H9 (cell line): Measurements from ENCODE around the gene CRYZ. TPM values are rescaled to one million over a fixed set of nuclear protein-coding genes. Genes with fewer than 3 reads are reported as not detected.

ENCODE experiments used
- DNase-seq: peaks from one replicate; pipeline ENCODE4 v3.0.0-alpha.2; 2017
- H2AFZ ChIP-seq: one replicate; pipeline ENCODE4 v1.6.1; 2013; ENCODE audit warnings: mild to moderate bottlenecking, low read length, control low read depth, moderate library complexity
- H2AK5ac ChIP-seq: 2 replicates; pipeline ENCODE4 v1.6.1; 2013; ENCODE audit warnings: low read length, control low read depth, mixed read lengths; ENCODE audit not compliant: insufficient read length
- H2BK120ac ChIP-seq: one replicate; pipeline ENCODE4 v1.6.1; 2013; ENCODE audit warnings: low read depth, mild to moderate bottlenecking, low read length, control low read depth, inconsistent platforms; ENCODE audit not compliant: poor library complexity, severe bottlenecking
- H2BK12ac ChIP-seq: 2 replicates; pipeline ENCODE4 v1.6.1; 2013; ENCODE audit warnings: low read length, control low read depth, mixed read lengths, low read depth; ENCODE audit not compliant: insufficient read length
- H2BK15ac ChIP-seq: 2 replicates; pipeline ENCODE4 v1.6.1; 2013; ENCODE audit warnings: low read depth, low read length, control low read depth
- H2BK20ac ChIP-seq: one replicate; pipeline ENCODE4 v1.6.1; 2013; ENCODE audit warnings: low read depth, mild to moderate bottlenecking, low read length, control low read depth, inconsistent platforms; ENCODE audit not compliant: poor library complexity, severe bottlenecking
- H2BK5ac ChIP-seq: 2 replicates; pipeline ENCODE4 v1.6.1; 2013; ENCODE audit warnings: low read length, control low read depth, mixed read lengths; ENCODE audit not compliant: insufficient read length
- H3K14ac ChIP-seq: 2 replicates; pipeline ENCODE4 v1.6.1; 2013; ENCODE audit warnings: low read length, control low read depth; ENCODE audit not compliant: insufficient read depth
- H3K18ac ChIP-seq: 2 replicates; pipeline ENCODE4 v1.6.1; 2013; ENCODE audit warnings: low read depth, mild to moderate bottlenecking, mixed read lengths, low read length, control low read depth; ENCODE audit not compliant: insufficient read length
- H3K23ac ChIP-seq: 2 replicates; pipeline ENCODE4 v1.6.1; 2013; ENCODE audit warnings: low read length, control low read depth, mixed read lengths, low read depth; ENCODE audit not compliant: insufficient read length
- H3K23me2 ChIP-seq: 2 replicates; pipeline ENCODE4 v1.6.1; 2013; ENCODE audit warnings: low read depth, mild to moderate bottlenecking, mixed read lengths, low read length, control low read depth; ENCODE audit not compliant: insufficient read length, poor library complexity, severe bottlenecking
- H3K27ac ChIP-seq: 2 replicates; pipeline ENCODE4 v1.5.1; 2013; ENCODE audit warnings: low read length, control low read depth, mixed read lengths, low read depth; ENCODE audit not compliant: insufficient read length
- H3K27me3 ChIP-seq: 2 replicates; pipeline ENCODE4 v1.6.1; 2013; ENCODE audit warnings: low read length, control low read depth, inconsistent platforms; ENCODE audit not compliant: insufficient read depth
- H3K4ac ChIP-seq: 2 replicates; pipeline ENCODE4 v1.6.1; 2013; ENCODE audit warnings: low read depth, mild to moderate bottlenecking, control low read depth, inconsistent platforms, low read length, moderate library complexity
- H3K4me1 ChIP-seq: 2 replicates; pipeline ENCODE4 v1.6.1; 2013; ENCODE audit warnings: low read length, control low read depth, inconsistent platforms; ENCODE audit not compliant: insufficient read depth
- H3K4me2 ChIP-seq: 2 replicates; pipeline ENCODE4 v1.6.1; 2013; ENCODE audit warnings: low read length, control low read depth, mixed read lengths; ENCODE audit not compliant: insufficient read length, insufficient read depth
- H3K56ac ChIP-seq: 2 replicates; pipeline ENCODE4 v1.6.1; 2013; ENCODE audit warnings: low read depth, mild to moderate bottlenecking, mixed read lengths, low read length, control low read depth; ENCODE audit not compliant: insufficient read length
- H3K79me1 ChIP-seq: 2 replicates; pipeline ENCODE4 v1.6.1; 2013; ENCODE audit warnings: low read depth, mild to moderate bottlenecking, moderate library complexity, low read length, control low read depth, inconsistent platforms; ENCODE audit not compliant: insufficient read depth, poor library complexity, severe bottlenecking
- H3K79me2 ChIP-seq: 2 replicates; pipeline ENCODE4 v1.6.1; 2013; ENCODE audit warnings: low read length, control low read depth, inconsistent platforms; ENCODE audit not compliant: insufficient read depth
- H3K9ac ChIP-seq: 2 replicates; pipeline ENCODE4 v1.6.1; 2013; ENCODE audit warnings: low read length, control low read depth, mixed read lengths; ENCODE audit not compliant: insufficient read length; ENCODE audit errors: extremely low read depth
- H3K9me3 ChIP-seq: one replicate; pipeline ENCODE4 v1.6.1; 2013; ENCODE audit warnings: low read depth, low read length, inconsistent platforms; ENCODE audit not compliant: control insufficient read depth
- H3T11ph ChIP-seq: one replicate; pipeline ENCODE4 v1.6.1; 2013; ENCODE audit warnings: mild to moderate bottlenecking, low read length, control low read depth, inconsistent platforms
- H4K20me1 ChIP-seq: one replicate; pipeline ENCODE4 v1.6.1; 2013; ENCODE audit not compliant: control insufficient read depth, insufficient read length, insufficient read depth
- H4K5ac ChIP-seq: 2 replicates; pipeline ENCODE4 v1.6.1; 2013; ENCODE audit warnings: low read depth, mild to moderate bottlenecking, mixed read lengths, low read length, control low read depth; ENCODE audit not compliant: insufficient read length
- H4K8ac ChIP-seq: replicated peaks from 2 replicates; pipeline ENCODE4 v1.6.1; 2013; ENCODE audit warnings: low read length, control low read depth, mixed read lengths, low read depth; ENCODE audit not compliant: insufficient read length
- H4K91ac ChIP-seq: 2 replicates; pipeline ENCODE4 v1.6.1; 2013; ENCODE audit warnings: low read depth, mild to moderate bottlenecking, moderate library complexity, mixed read lengths, low read length, control low read depth; ENCODE audit not compliant: insufficient read length
- H3K27ac Mint-ChIP-seq, 3 experiments: 2 replicates in 2 of 3; 3 replicates in 1 of 3; pipeline ENCODE4 v1.8.0; 2020 to 2021; ENCODE audit warnings: mixed read lengths in 3 of 3, mild to moderate bottlenecking in 1 of 3, moderate library complexity in 1 of 3
- H3K27me3 Mint-ChIP-seq: 2 replicates; pipeline ENCODE4 v1.8.0; 2021; ENCODE audit warnings: low read depth, mild to moderate bottlenecking, moderate library complexity, mixed read lengths
- H3K36me3 Mint-ChIP-seq, 3 experiments: 2 replicates in 2 of 3; 3 replicates in 1 of 3; pipeline ENCODE4 v1.8.0; 2020 to 2021; ENCODE audit warnings: low read depth in 3 of 3, mixed read lengths in 3 of 3; ENCODE audit not compliant: insufficient read depth in 1 of 3
- H3K4me1 Mint-ChIP-seq, 2 experiments: 2 replicates each; pipeline ENCODE4 v1.8.0; 2020; ENCODE audit warnings: mixed read lengths in 2 of 2
- H3K4me3 Mint-ChIP-seq, 2 experiments: 2 replicates in 1 of 2; 3 replicates in 1 of 2; pipeline ENCODE4 v1.8.0; 2020 to 2021; ENCODE audit warnings: mild to moderate bottlenecking in 2 of 2, mixed read lengths in 2 of 2, moderate library complexity in 1 of 2
- H3K9me3 Mint-ChIP-seq, 2 experiments: 2 replicates in 1 of 2; 3 replicates in 1 of 2; pipeline ENCODE4 v1.8.0; 2020; ENCODE audit warnings: mild to moderate bottlenecking in 2 of 2, mixed read lengths in 2 of 2, moderate library complexity in 1 of 2
- WGBS: extraction: QIAGEN DNeasy Blood & Tissue Kit; methylation state at CpG from one replicate; pipeline ENCODE4 v1.1.7; 2013; ENCODE audit warnings: missing lambda C conversion rate, low lambda C conversion rate, mixed read lengths; ENCODE audit not compliant: insufficient read length; ENCODE audit errors: extremely low coverage; 5-methylcytosine and 5-hydroxymethylcytosine counted together
- total RNA-seq: library from RNA; stranded (reverse); gene quantifications from 2 replicates; pipeline ENCODE4 v1.2.1, GENCODE V29; 2021
- TF ChIP-seq, protein P1 (sequence below): fragments of 200-600 bp; sonication (generic); conservative IDR thresholded peaks from 3 replicates; pipeline ENCODE4 v1.8.0; 2021; ENCODE audit warnings: antibody characterized with exemption, mild to moderate bottlenecking

Gene CRYZ
- total RNA-seq, 1 experiment from 2014 or later: 14.0 TPM

DNA sequence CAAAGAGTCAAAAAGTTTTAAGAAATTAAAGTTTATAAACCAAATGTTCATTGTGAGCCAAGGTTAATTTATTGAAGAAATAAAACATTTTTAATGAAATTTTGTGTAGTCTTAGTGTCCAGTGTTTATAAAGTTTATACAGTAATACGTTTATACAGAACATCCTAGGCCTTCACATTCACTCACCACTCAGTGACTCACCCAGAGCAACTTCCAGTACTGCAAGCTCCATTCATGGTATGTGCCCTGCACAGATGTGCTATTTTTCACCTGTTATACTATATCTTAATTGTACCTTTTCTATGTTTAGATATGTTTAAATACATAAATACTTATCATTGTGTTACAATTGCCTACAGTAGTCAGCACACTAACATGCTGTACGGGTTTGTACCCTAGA lies 33.7 kb upstream of the CRYZ start:
- Histone ChIP-seq H3K79me2 (no peaks in the 10 kb centered on the region), H3T11ph (no peak overlapping the region), H3K9ac (no peak overlapping the region), H4K91ac (no peak overlapping the region), H4K8ac (no peak overlapping the region), H3K79me1 (no peaks in the 10 kb centered on the region), H4K20me1 (no peaks in the 10 kb centered on the region), H3K23me2 (no peaks in the 10 kb centered on the region), H3K4me1 (no peaks in the 10 kb centered on the region), H3K9me3 (no peaks in the 10 kb centered on the region), H2AK5ac (no peak overlapping the region), H3K27ac (no peak overlapping the region), H4K5ac (no peak overlapping the region), H2BK15ac (no peak overlapping the region), H2BK5ac (no peak overlapping the region), H3K4me2 (no peak overlapping the region), H2AFZ (no peak overlapping the region), H2BK12ac (no peak overlapping the region), H3K4ac (no peak overlapping the region), H3K56ac (no peak overlapping the region), H2BK20ac (no peak overlapping the region), H3K27me3 (no peaks in the 10 kb centered on the region), H3K14ac (no peak overlapping the region), H2BK120ac (no peak overlapping the region), H3K18ac (no peak overlapping the region), H3K23ac (no peak overlapping the region)
- H3K36me3 Mint-ChIP-seq: peaks cover 0 to 5% (median 0%) of the 10 kb centered on the region in 3 experiments; a peak in 1 of 7 replicates
- H3K27ac Mint-ChIP-seq: no peak overlapping the region
- no peak overlapping the region for H3K4me3 Mint-ChIP-seq
- H3K4me1 Mint-ChIP-seq: no peaks in the 10 kb centered on the region
- WGBS: no CpG with 5 or more reads among the region's 2 CpGs
- H3K9me3 Mint-ChIP-seq: no peaks in the 10 kb centered on the region
- no peak for DNase-seq
- H3K27me3 Mint-ChIP-seq: no peaks in the 10 kb centered on the region
- TF ChIP-seq, protein P1, sequence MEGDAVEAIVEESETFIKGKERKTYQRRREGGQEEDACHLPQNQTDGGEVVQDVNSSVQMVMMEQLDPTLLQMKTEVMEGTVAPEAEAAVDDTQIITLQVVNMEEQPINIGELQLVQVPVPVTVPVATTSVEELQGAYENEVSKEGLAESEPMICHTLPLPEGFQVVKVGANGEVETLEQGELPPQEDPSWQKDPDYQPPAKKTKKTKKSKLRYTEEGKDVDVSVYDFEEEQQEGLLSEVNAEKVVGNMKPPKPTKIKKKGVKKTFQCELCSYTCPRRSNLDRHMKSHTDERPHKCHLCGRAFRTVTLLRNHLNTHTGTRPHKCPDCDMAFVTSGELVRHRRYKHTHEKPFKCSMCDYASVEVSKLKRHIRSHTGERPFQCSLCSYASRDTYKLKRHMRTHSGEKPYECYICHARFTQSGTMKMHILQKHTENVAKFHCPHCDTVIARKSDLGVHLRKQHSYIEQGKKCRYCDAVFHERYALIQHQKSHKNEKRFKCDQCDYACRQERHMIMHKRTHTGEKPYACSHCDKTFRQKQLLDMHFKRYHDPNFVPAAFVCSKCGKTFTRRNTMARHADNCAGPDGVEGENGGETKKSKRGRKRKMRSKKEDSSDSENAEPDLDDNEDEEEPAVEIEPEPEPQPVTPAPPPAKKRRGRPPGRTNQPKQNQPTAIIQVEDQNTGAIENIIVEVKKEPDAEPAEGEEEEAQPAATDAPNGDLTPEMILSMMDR: no peak
